Measurements from ENCODE around the gene OPCML. TPM values are rescaled to one million over a fixed set of nuclear protein-coding genes. Genes with fewer than 3 reads are reported as not detected.
A peak's percentile ranks its signal among the peaks of the same experiment; 100 is the strongest.

The OPCML gene
- total RNA-seq, 1 donor from 2014 or later, result 4.6 TPM

GRCh38 chr11:133015457-133015856, 516.8 kb downstream of the OPCML start:
- TF ChIP-seq CTCF (conservative IDR thresholded peaks at IDR 0.05), result no peak
- no peaks in the 10 kb centered on the region for H3K4me1 Mint-ChIP-seq (ENCODE audit: unreplicated experiment)
- H3K4me3 Mint-ChIP-seq, result no peak overlapping the region
- DNase-seq (ENCODE audit: extremely low spot score, unreplicated experiment), result no peak
- no peaks in the 10 kb centered on the region for H3K9me3 Mint-ChIP-seq
- no peak overlapping the region for H3K27ac Mint-ChIP-seq
- no peaks in the 10 kb centered on the region for H3K36me3 Mint-ChIP-seq
- peaks cover 59% of the 10 kb centered on the region for H3K27me3 Mint-ChIP-seq

GRCh38 chr11:133014337-133014736, 518.0 kb downstream of the OPCML start:
- Mint-ChIP-seq H3K9me3 (no peaks in the 10 kb centered on the region), H3K27ac (no peak overlapping the region), H3K4me3 (no peak overlapping the region), H3K4me1 (ENCODE audit: unreplicated experiment) (no peaks in the 10 kb centered on the region), H3K27me3 (peaks cover 63% of the 10 kb centered on the region), H3K36me3 (no peaks in the 10 kb centered on the region)
- no peak for TF ChIP-seq CTCF (conservative IDR thresholded peaks at IDR 0.05)
- DNase-seq (ENCODE audit: extremely low spot score, unreplicated experiment), result no peak

- H3K27ac Mint-ChIP-seq, result no peak overlapping the region
- no peaks in the 10 kb centered on the region for H3K4me1 Mint-ChIP-seq (ENCODE audit: unreplicated experiment)
- no peaks in the 10 kb centered on the region for H3K9me3 Mint-ChIP-seq
- H3K4me3 Mint-ChIP-seq, result no peak overlapping the region
- no peaks in the 10 kb centered on the region for H3K36me3 Mint-ChIP-seq
- H3K27me3 Mint-ChIP-seq, result peaks cover 55% of the 10 kb centered on the region
- no peak for TF ChIP-seq CTCF (conservative IDR thresholded peaks at IDR 0.05)
- DNase-seq (ENCODE audit: extremely low spot score, unreplicated experiment), result no peak
Observed at GRCh38 chr11:133012803-133013202, 519.5 kb downstream of the OPCML start.

GRCh38 chr11:133011604-133012003, 520.7 kb downstream of the OPCML start:
- DNase-seq (ENCODE audit: extremely low spot score, unreplicated experiment), result no peak
- H3K36me3 Mint-ChIP-seq, result no peaks in the 10 kb centered on the region
- H3K4me1 Mint-ChIP-seq (ENCODE audit: unreplicated experiment), result no peaks in the 10 kb centered on the region
- H3K4me3 Mint-ChIP-seq, result no peak overlapping the region
- no peak for TF ChIP-seq CTCF (conservative IDR thresholded peaks at IDR 0.05)
- no peak overlapping the region for H3K27ac Mint-ChIP-seq
- no peaks in the 10 kb centered on the region for H3K9me3 Mint-ChIP-seq
- peaks cover 53% of the 10 kb centered on the region for H3K27me3 Mint-ChIP-seq

GRCh38 chr11:133007027-133007584, 525.2 kb downstream of the OPCML start:
- Mint-ChIP-seq H3K4me3 (no peak overlapping the region), H3K27ac (peak overlapping the region; percentile 35), H3K9me3 (peaks cover 5% of the 10 kb centered on the region), H3K27me3 (peaks cover 54% of the 10 kb centered on the region), H3K4me1 (ENCODE audit: unreplicated experiment) (no peaks in the 10 kb centered on the region), H3K36me3 (peaks cover 3% of the 10 kb centered on the region)
- TF ChIP-seq CTCF (conservative IDR thresholded peaks at IDR 0.05), result no peak
- DNase-seq (ENCODE audit: extremely low spot score, unreplicated experiment), result no peak

GRCh38 chr11:133004369-133004768, 527.9 kb downstream of the OPCML start:
- Mint-ChIP-seq H3K36me3 (peaks cover 3% of the 10 kb centered on the region), H3K27me3 (peaks cover 38% of the 10 kb centered on the region), H3K9me3 (peaks cover 5% of the 10 kb centered on the region), H3K4me3 (no peak overlapping the region), H3K4me1 (ENCODE audit: unreplicated experiment) (no peaks in the 10 kb centered on the region), H3K27ac (no peak overlapping the region)
- TF ChIP-seq CTCF (conservative IDR thresholded peaks at IDR 0.05), result no peak
- no peak for DNase-seq (ENCODE audit: extremely low spot score, unreplicated experiment)

Measured in type B pancreatic cell (in vitro differentiated cells).